NCI-H2171 treated with DMSO at 0.1 percent for 48 hours (cell line): ENCODE results near the gene TOR1A.
"Not testable (repeated sequence)": the region's sequence is repeated elsewhere in the genome, so short reads cannot be mapped to it uniquely, and the experiment has no call there.

Experiments
- DNase-seq: peaks from one replicate; lab custom pipeline; 2025; lab: John Stamatoyannopoulos, UW

TOR1A gene

GRCh38 chr9:129822898-129823541 is 916 bp downstream of the TOR1A start:
- no peak for DNase-seq

- no peak for DNase-seq
Observed at GRCh38 chr9:129816501-129817435, 7.2 kb downstream of the TOR1A start.

DNA sequence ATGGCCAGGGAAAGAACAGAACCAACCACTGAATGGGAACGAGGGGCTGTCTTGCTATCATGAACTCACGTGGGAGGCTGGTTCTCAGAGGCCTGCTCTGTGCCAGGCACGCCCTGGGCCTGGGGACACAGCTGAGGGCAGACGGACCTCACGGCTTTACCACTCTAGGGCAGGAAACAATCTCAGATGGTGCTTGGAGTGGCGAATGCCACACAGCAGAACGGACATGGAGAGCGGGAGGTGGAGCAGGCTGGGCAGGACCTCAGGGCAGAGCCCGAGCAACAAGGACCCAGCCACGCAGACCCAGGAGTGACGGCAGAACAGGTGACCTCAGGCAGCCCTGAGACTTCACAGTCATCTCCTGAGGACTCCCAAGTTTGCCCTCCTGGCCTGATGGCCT is 8.7 kb downstream of the TOR1A start:
- DNase-seq: no peak

DNA sequence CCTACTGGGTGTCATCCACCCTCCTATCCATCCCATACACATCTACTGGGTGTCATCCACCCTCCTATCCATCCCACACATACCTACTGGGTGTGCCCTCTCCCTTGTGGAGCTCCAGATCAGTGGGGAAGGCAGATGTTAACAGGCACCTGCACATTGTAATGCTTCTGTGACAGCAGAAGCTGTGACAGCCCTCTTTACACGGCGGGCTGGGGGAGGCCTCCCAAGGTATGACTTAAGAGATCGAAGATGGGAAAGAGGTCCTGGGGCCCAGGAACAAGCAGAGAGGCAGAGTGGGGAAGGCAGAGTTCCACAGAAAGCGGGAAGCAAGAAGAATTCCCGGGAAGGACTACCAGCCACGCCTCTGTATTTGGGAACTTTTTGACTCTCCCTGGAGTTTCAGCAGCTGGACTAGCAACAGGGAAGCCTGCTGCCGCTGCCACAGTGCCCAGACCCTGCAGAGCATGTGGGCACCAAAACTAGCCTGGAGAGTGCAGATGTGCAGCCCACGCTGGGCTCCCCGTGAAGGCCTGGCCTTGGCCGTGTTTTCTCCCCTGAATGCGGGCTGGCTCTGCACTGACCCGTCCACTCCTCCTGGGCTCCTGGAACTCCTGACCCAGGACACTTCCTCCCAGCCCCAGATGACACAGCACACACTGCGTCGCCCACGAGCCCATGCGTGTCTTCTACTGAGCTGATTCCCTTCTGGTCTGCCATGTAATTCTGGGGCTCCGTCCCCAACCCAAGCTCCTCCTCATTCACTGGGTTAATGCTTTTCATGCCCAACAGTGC is 9.3 kb downstream of the TOR1A start:
- DNase-seq: no peak

DNA sequence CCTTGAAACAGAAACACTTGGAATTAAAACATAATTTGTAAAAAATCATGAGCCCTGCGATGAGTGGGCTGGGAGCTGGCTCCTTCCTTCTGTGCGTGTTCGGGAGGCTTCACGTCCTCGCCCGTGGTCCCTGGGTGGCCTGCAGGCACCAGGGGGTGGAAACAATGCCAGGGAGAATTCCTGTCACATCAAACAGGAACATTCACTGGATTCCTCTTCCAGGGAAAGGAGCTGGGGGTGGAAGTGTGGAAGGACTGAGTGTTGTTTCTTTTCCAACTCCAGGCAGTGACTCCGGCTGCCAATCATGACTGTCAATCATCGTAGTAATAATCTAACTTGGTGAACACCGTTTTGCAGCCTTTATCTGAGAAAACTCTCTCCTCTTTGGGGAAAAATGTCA is 10.3 kb downstream of the TOR1A start:
- no peak for DNase-seq

DNA sequence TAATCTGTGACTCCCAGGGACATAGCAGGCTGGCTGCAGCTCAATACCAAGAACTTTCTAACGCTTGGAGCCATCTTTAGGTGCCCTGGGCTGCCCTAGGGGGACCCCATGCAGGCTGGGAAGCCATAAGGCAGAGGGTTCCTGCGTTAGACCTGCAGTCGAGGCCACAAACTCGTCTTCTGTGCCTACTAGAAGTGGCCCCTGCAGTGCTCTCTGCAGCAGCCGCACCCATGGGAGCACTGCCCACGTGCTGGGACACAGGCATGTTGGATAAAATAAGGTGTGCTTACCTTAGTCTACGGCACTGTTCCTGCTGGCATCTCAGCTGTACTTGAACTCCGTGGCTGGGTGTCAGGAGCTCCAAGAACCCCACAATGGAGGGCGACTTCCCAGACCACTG is 11.6 kb downstream of the TOR1A start:
- DNase-seq: no peak

- DNase-seq: no peak
Observed at GRCh38 chr9:129811967-129812363, 12.0 kb downstream of the TOR1A start.

DNA sequence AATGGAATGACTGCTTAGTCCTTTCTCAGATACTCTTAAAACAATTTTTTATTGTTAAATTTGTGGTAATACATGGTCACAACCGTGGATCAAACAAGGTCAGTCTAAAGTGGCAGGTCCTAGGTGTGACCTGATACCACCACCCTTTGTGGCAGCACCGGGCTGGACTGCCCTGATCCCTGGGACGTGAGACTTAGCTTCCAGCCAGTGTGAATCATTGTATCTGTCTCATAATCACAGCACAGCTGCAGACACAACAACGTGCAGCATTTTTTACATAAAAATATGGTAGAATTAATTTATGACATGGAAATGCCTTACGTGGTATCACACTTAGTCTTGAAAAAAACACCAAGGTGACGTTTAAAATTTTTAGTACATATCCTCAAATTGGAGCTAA is 13.1 kb downstream of the TOR1A start:
- DNase-seq: no peak

DNA sequence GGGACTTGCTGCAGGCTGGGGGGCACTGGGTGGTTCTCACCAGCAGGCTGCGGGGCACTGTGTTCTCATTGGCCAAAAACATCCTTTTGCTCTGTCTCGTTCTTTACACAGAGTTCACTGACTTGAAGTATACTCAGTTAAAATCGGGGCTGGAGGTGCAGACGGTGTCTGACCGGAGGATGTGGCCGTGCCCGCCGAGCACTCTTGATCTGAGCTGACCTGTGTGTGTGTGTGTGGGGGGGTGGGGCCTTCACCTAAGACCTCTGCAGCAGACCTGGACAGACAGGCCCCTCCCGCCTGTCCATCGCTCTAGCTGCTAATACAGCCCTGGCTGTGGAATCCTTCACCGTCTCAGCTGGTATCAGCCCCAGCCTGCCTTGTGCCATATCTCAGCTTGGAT is 13.8 kb downstream of the TOR1A start:
- no peak for DNase-seq

DNA sequence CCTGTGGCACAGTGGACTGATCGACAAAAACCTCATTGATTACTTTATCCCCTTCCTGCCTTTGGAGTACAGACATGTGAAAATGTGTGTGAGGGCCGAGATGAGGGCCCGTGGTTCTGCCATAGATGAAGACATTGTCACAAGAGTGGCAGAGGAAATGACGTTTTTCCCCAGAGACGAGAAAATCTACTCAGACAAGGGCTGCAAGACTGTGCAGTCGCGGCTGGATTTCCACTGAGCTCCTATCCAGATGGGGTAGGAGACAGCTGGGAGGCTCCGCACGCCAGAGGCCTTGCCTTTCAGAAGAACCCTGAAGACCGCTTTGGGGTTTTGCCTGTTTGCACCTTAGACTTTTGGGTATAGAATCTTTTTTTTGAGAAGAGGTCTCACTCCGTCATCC is 14.6 kb downstream of the TOR1A start:
- DNase-seq: no peak

GRCh38 chr9:129806061-129806460 is 17.9 kb downstream of the TOR1A start:
- no peak for DNase-seq

DNA sequence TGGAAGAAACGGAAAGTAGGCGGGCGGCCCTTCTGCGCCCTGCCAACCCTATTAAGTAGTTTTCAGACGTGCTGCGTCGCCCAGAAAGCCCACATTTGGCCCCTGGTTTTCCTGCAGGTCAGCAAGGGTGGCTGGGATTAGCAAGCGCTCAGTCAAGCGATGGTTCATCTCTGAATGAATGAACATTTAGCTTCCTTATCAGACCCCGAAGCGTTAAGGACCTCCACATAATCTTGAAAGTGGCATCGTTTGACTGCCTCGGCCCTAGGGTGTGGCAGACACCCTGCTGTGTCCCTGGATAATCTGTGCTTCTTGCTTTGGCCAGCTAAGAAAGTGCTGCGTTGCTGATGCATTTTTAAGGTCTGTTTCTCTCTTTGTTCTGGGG is 20.3 kb downstream of the TOR1A start:
- peak; percentile 26 for DNase-seq

- peak; percentile 97 for DNase-seq
Observed at GRCh38 chr9:129802833-129803675, 20.9 kb downstream of the TOR1A start, which contains the start of gene TOR1B. TSS of gene TOR1B (plus strand) at chr9:129803184. CDS start at chr9:129803213, 29 bp downstream.

GRCh38 chr9:129801504-129801903 is 22.4 kb downstream of the TOR1A start:
- DNase-seq: no peak

DNA sequence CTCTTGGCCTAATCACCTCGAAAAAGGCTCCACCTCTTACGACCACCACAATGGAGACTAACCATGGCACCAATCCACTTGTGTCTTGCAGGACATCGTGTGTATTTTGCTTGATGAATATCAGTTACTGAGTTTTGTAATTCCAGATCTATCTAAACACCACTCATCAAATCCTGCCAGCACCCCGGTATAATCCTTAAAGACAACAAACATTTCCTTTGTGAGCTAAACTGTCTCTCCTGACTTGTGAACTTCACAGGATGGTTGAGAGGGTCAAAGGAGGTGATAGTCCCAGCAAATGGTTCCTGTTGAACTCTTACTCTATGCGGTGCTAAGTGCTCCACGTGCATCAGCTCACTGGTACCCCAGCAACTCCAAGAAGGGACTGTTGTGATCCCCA is 25.0 kb downstream of the TOR1A start:
- no peak for DNase-seq

- DNase-seq: not testable (repeated sequence)
Observed at GRCh38 chr9:129796029-129796428, 27.9 kb downstream of the TOR1A start.

DNA sequence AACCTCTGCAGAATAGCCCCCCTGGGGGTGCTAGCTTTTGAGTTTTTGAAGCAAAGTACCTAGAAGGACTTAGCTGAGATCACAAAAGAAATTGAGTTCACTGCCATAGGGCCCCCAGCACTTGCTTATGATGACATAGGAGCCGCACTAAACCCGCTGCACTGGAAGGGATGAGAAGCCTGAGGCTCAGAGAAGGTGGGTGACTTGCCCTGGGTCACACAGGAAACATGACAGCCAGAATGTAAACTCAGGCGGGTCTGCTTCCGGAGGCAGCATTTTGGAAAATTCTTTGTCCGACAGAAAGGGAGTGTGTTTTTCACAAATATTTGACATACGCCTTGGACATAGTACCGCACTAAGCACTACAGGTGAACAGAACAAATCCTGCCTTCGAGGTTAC is 29.4 kb downstream of the TOR1A start:
- no peak for DNase-seq

GRCh38 chr9:129786481-129786880 is 37.5 kb downstream of the TOR1A start:
- no peak for DNase-seq

DNA sequence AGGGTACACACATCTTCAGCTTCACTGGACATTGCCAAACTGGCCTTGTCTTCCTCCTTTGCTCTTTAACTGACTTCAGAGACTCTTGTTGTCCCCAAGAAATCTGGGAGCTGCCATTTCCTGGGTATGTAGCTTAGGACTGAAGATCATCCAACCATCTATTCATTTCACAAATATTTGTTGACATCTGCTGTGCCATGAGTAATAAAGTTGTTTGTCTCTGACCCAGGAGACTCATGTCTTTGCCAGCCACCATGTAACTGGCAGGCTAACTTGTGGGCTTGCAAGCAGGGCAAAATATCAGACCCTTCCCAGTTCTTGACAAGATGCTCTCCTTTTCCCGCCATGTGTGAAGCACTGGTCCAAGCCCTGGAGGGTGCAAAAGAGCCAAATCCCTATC is 38.1 kb downstream of the TOR1A start:
- DNase-seq: no peak

GRCh38 chr9:129784970-129785369 is 39.0 kb downstream of the TOR1A start:
- not testable (repeated sequence) for DNase-seq

- peak; percentile 82 for DNase-seq
Observed at GRCh38 chr9:129783516-129784361, 40.2 kb downstream of the TOR1A start.
